ENCODE data around the gene TUBB2B.

GRCh38 chr6:3263096-3263495, 35.6 kb upstream of the TUBB2B start:
- no peak for TF ChIP-seq CTCF (IDR thresholded peaks at IDR 0.05)
- TF ChIP-seq POLR2AphosphoS5 (IDR thresholded peaks at IDR 0.05), result no peak
- no peak for TF ChIP-seq POLR2A (IDR thresholded peaks at IDR 0.05)
- no peak for TF ChIP-seq EP300 (IDR thresholded peaks at IDR 0.05)

Data from sigmoid colon (tissue), 4 donors.